Stomach (tissue), 9 donors: Measurements from ENCODE around the gene TANC1. TPM values are rescaled to one million over a fixed set of nuclear protein-coding genes. Genes with fewer than 3 reads are reported as not detected.

Experiments used
- DNase-seq, 2 donors: peaks; one replicate each; pipeline versions ENCODE4 v3.0.0 to v3.0.0-alpha.2; 2013 to 2019
- H3K27ac ChIP-seq, 5 donors: fragments of 200-600 bp in 4 of 5; sonication (generic) in 4 of 5; one replicate each; pipeline ENCODE4 v1.5.1; 2013 to 2019; ENCODE audit warnings: mild to moderate bottlenecking in 1 of 5, moderate library complexity in 1 of 5
- H3K27me3 ChIP-seq, 3 donors: fragments of 200-600 bp; sonication (generic); one replicate each; pipeline ENCODE4 v1.5.1; 2017 to 2019; ENCODE audit warnings: mixed run types in 1 of 3
- H3K36me3 ChIP-seq, 4 donors: fragments of 200-600 bp; sonication (generic); 1 replicate in 3 of 4; 2 replicates in 1 of 4; pipeline ENCODE4 v1.5.1; 2016 to 2019
- H3K4me1 ChIP-seq, 4 donors: fragments of 200-600 bp; sonication (generic); one replicate each; pipeline ENCODE4 v1.5.1; 2016 to 2019
- H3K4me3 ChIP-seq, 4 donors: fragments of 200-600 bp; sonication (generic) in 3 of 4; one replicate each; pipeline ENCODE4 v1.5.1; 2016 to 2019; ENCODE audit warnings: mild to moderate bottlenecking in 1 of 4
- H3K9me3 ChIP-seq, 4 donors: fragments of 200-600 bp; sonication (generic); one replicate each; pipeline ENCODE4 v1.5.1; 2016 to 2019
- EP300 ChIP-seq: sonication (generic); formaldehyde crosslinking; IDR thresholded peaks from one replicate; pipeline ENCODE4 v1.6.1; 2017; ENCODE audit warnings: antibody characterized with exemption
- POLR2A ChIP-seq, 4 donors: fragments of 450-650 bp; IDR thresholded peaks; one replicate each; pipeline ENCODE4 v1.6.1; 2016; ENCODE audit warnings: antibody characterized with exemption in 4 of 4, control low read depth in 2 of 4, mild to moderate bottlenecking in 1 of 4, moderate library complexity in 1 of 4
- POLR2AphosphoS5 ChIP-seq, 3 donors: sonication (generic); formaldehyde crosslinking; IDR thresholded peaks; one replicate each; pipeline ENCODE4 v1.6.1; 2016; ENCODE audit warnings: antibody characterized with exemption in 3 of 3
- WGBS, 5 donors: extraction: QIAGEN DNeasy Blood & Tissue Kit in 3 of 5; methylation state at CpG; one replicate each; pipeline versions ENCODE4 v1.1.5 to v1.1.7; 2013 to 2018; 5-methylcytosine and 5-hydroxymethylcytosine counted together
- intact Hi-C: fragments of 100-400 bp; cut with DNase I; formaldehyde crosslinking; loops from one replicate; pipeline ENCODE4 v1.15.1; 2023; ENCODE audit warnings: low total_unique reads
- polyA plus RNA-seq, 3 donors: library from polyadenylated mRNA; stranded (reverse); fragments of 200-250 nt; gene quantifications; one replicate each; pipeline ENCODE4 v1.2.3, GENCODE V29; 2013
- total RNA-seq, 5 donors: library from RNA; depleted of rRNA; stranded (reverse); fragments of >200 nt; gene quantifications; one replicate each; pipeline versions ENCODE4 v1.1.0 to v1.2.3, GENCODE V29; 2014 to 2016
- TF ChIP-seq, protein P1 (sequence below), 7 experiments: fragments of 450-650 bp in 4 of 7; fragments of 200-600 bp in 3 of 7; sonication (generic) in 3 of 7; IDR thresholded peaks; one replicate each; pipeline ENCODE4 v1.5.1; 2016 to 2019; ENCODE audit warnings: antibody characterized with exemption in 7 of 7, control low read depth in 2 of 7, mild to moderate bottlenecking in 1 of 7
- donor health status: healthy with polysubstance abuse.
- donor health status: Bipolar disorder and iron deficiency.
- donor health status: healthy.

TANC1 gene
- total and polyA plus RNA-seq, 8 donors, result 4.9 to 59.7 (median 37.7) TPM

DNA sequence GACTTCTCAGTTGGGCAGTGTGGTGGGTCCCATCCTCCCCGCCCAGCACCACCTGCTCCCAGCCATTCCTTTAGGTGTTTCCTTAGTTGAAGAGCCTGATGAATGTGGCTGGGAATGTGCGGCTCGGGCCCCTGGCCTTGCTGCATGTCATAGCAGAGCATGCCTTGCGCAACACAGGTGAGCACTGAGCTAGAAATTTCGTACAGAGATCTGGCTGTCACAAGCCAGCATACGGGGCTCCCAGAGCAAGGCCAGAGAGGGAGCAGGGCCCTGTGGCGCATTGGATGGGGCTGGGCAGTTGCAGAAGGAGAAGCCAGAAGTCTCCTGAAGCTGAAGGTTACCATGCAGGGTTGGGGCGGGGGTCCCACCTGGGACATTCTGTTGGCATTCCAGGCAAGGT, 188.4 kb downstream of the TANC1 start:
- TF ChIP-seq EP300 (no peak), POLR2A (IDR thresholded peaks at IDR 0.05) (no peak), POLR2AphosphoS5 (IDR thresholded peaks at IDR 0.05) (no peak)
- TF ChIP-seq, protein P1, sequence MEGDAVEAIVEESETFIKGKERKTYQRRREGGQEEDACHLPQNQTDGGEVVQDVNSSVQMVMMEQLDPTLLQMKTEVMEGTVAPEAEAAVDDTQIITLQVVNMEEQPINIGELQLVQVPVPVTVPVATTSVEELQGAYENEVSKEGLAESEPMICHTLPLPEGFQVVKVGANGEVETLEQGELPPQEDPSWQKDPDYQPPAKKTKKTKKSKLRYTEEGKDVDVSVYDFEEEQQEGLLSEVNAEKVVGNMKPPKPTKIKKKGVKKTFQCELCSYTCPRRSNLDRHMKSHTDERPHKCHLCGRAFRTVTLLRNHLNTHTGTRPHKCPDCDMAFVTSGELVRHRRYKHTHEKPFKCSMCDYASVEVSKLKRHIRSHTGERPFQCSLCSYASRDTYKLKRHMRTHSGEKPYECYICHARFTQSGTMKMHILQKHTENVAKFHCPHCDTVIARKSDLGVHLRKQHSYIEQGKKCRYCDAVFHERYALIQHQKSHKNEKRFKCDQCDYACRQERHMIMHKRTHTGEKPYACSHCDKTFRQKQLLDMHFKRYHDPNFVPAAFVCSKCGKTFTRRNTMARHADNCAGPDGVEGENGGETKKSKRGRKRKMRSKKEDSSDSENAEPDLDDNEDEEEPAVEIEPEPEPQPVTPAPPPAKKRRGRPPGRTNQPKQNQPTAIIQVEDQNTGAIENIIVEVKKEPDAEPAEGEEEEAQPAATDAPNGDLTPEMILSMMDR (IDR thresholded peaks at IDR 0.05), result no peak
- intact Hi-C loops, result no loop called here
- no peak for DNase-seq
- WGBS, 5 donors, result 73 to 87% (median 83%) methylated on average over 8 of the region's 8 CpGs
- Histone ChIP-seq H3K9me3 (no peaks in the 10 kb centered on the region), H3K27ac (peak overlapping the region in 4 of 5 donors; percentile 0 to 86 (median 45)), H3K27me3 (no peaks in the 10 kb centered on the region), H3K36me3 (peaks cover 0 to 13% (median 11%) of the 10 kb centered on the region in 4 donors), H3K4me1 (peaks cover 36 to 61% (median 44%) of the 10 kb centered on the region in 4 donors), H3K4me3 (no peak overlapping the region)

DNA sequence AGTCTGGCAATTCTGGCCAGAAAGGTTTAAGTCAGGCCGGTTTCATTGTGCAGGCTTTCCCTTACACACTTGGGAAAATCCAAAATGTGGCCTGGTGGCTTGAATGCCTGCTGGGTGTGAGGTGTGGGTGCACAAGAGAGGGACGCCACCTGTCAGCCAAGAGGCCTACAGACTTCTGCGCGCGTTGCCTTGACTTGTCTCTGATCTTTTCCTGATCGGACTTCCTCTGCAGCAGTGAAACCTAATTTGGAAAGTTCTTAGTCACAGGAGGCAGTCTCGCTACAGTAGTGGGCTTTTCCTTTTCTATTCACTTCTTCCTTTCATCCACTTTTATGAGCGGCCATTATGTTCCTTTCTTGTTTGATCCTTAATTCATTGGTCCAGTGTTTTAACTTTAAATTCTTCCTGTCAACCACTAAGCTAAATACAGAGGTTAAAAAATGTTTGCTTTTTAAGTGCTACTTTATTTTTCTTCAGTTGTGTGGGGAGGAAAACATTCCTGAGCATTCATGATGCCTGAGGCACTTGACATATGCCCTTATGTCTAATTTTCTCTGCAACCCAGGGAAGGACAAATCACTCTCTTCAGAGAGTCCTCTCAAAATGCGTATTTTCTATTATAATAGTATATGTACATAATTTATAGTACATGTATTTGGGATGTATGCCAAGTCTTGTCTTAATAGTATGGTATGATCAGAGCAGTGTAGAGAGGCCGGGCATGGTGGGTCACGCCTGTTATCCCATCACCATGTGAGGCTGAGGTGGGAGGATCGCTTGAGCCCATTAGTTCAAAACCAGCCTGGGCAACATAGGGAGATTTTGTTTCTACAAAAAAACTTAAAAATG, 189.1 kb downstream of the TANC1 start:
- intact Hi-C loops, result no loop called here
- H3K9me3 ChIP-seq, result no peaks in the 10 kb centered on the region
- peak overlapping the region in 3 of 5 donors; percentile 14 to 86 (median 76) for H3K27ac ChIP-seq
- TF ChIP-seq EP300, result no peak
- TF ChIP-seq, protein P1 (IDR thresholded peaks at IDR 0.05), result no peak
- no peak for TF ChIP-seq POLR2AphosphoS5 (IDR thresholded peaks at IDR 0.05)
- no peak for TF ChIP-seq POLR2A (IDR thresholded peaks at IDR 0.05)
- H3K27me3 ChIP-seq, result no peaks in the 10 kb centered on the region
- DNase-seq, result no peak
- WGBS, 5 donors, result 79 to 92% (median 86%) methylated on average over 12 of the region's 12 CpGs
- H3K4me1 ChIP-seq, result peaks cover 29 to 54% (median 38%) of the 10 kb centered on the region in 4 donors
- peaks cover 0 to 19% (median 14%) of the 10 kb centered on the region in 4 donors for H3K36me3 ChIP-seq
- no peak overlapping the region for H3K4me3 ChIP-seq

DNA sequence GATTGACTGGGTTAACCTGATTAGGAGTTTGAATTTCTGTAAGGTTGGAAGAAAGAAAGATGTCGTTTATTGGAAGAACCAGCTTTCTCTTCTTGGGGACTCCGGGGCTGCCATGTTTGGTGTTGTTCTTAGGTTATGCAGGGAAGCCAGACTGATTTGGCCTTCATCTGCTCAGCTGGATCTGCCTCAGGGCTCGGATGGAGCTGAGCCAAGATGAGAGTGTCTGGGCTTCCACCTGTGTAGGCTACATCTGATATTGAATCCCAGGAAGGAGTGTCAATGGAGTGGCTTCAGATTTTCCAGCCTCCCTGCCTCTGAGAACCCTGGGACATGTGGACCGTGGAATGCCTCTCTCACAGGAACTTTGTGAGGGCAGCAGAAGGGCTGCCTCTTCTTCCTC, 192.0 kb downstream of the TANC1 start:
- Histone ChIP-seq H3K27me3 (no peaks in the 10 kb centered on the region), H3K9me3 (no peaks in the 10 kb centered on the region), H3K4me3 (no peak overlapping the region), H3K4me1 (peaks cover 6 to 38% (median 22%) of the 10 kb centered on the region in 4 donors), H3K27ac (no peak overlapping the region), H3K36me3 (peaks cover 0 to 32% (median 25%) of the 10 kb centered on the region in 4 donors)
- intact Hi-C loops, result no loop called here
- no peak for TF ChIP-seq POLR2AphosphoS5 (IDR thresholded peaks at IDR 0.05)
- TF ChIP-seq, protein P1 (IDR thresholded peaks at IDR 0.05), result no peak
- no peak for DNase-seq
- 79 to 94% (median 83%) methylated on average over 3 to 4 of the region's 4 CpGs for WGBS, 5 donors

DNA sequence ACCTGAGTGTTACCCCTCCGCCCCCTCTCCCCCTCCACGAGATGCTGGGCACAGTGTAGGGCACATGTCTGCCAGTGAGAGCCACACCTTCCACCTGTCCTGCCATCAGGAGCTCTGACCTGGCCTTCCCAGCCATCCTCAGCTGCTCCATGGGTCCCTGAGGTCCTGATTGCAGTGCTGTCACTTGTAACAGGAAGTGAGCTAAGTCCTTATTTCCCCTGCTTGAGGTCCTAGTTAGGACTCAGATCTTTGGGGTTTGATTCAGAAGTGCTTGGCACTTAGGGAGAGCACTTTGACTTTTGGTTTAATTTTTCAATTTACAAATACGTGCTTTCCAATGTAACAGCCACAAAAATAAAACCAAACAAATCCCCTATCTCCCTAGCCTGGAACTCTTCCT, 192.5 kb downstream of the TANC1 start:
- no peak overlapping the region for H3K4me3 ChIP-seq
- WGBS, 5 donors, result 50 to 74% (median 65%) methylated on average over 3 of the region's 3 CpGs
- H3K4me1 ChIP-seq, result peaks cover 6 to 32% (median 18%) of the 10 kb centered on the region in 4 donors
- H3K9me3 ChIP-seq, result no peaks in the 10 kb centered on the region
- intact Hi-C loops, result no loop called here
- no peak overlapping the region for H3K27ac ChIP-seq
- H3K36me3 ChIP-seq, result peaks cover 0 to 35% (median 25%) of the 10 kb centered on the region in 4 donors
- DNase-seq, result no peak
- TF ChIP-seq POLR2A (IDR thresholded peaks at IDR 0.05), result no peak
- TF ChIP-seq, protein P1 (IDR thresholded peaks at IDR 0.05), result no peak
- no peak for TF ChIP-seq EP300
- TF ChIP-seq POLR2AphosphoS5 (IDR thresholded peaks at IDR 0.05), result no peak
- no peaks in the 10 kb centered on the region for H3K27me3 ChIP-seq
